WTC11 (cell line): ENCODE data around the gene AQP10.

ENCODE experiments used
- CTCF ChIP-seq: fragments of 200-600 bp; IDR thresholded peaks from 2 replicates; pipeline ENCODE4 v1.8.0; 2022; ENCODE audit warnings: antibody characterized with exemption
- ZNF263 ChIP-seq: sonication (generic); formaldehyde crosslinking; IDR thresholded peaks from 2 replicates; pipeline ENCODE4 v1.8.1; 2022; ENCODE audit warnings: low read depth, mild to moderate bottlenecking, moderate library complexity, missing genetic modification reagents

- TF ChIP-seq ZNF263 (no peak), CTCF (no peak)
Observed at GRCh38 chr1:154288661-154289060, 32.2 kb upstream of the AQP10 start.
